Upper lobe of left lung (tissue), 4 donors: Measurements from ENCODE around the gene AVPR1B.

Source experiments
- POLR2A ChIP-seq, 4 donors: fragments of 450-650 bp; IDR thresholded peaks; one replicate each; pipeline ENCODE4 v1.5.1; 2016 to 2017; ENCODE audit warnings: antibody characterized with exemption in 4 of 4, mild to moderate bottlenecking in 2 of 4
- POLR2AphosphoS5 ChIP-seq, 2 donors: sonication (generic); formaldehyde crosslinking; IDR thresholded peaks; one replicate each; pipeline ENCODE4 v1.5.1; 2017; ENCODE audit warnings: antibody characterized with exemption in 2 of 2
- TF ChIP-seq, protein P1 (sequence below), 6 experiments: fragments of 450-650 bp in 4 of 6; fragments of 200-600 bp in 2 of 6; sonication (generic) in 2 of 6; IDR thresholded peaks; one replicate each; pipeline ENCODE4 v1.5.1; 2016 to 2019; ENCODE audit warnings: antibody characterized with exemption in 6 of 6

DNA sequence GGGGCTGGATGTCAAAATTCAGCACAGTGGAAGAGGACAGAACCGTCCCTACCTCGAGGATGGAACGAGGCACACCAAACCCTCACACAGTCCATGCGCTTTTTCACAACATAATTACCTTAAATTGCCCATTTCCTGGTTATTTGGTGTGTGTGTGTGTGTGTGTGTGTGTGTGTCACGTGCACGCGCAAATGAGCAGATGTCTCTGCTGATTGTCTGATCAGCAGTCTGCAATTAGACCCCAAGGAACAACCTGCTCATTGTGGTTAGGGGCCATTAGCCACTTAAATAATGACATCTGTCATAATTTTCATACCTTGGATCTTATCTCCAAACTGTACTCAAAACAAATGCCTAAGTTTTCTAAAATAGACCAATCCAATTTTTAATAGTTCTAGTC, 23.2 kb downstream of the AVPR1B start:
- TF ChIP-seq POLR2AphosphoS5 (IDR thresholded peaks at IDR 0.05) (no peak), POLR2A (IDR thresholded peaks at IDR 0.05) (no peak)
- TF ChIP-seq, protein P1, sequence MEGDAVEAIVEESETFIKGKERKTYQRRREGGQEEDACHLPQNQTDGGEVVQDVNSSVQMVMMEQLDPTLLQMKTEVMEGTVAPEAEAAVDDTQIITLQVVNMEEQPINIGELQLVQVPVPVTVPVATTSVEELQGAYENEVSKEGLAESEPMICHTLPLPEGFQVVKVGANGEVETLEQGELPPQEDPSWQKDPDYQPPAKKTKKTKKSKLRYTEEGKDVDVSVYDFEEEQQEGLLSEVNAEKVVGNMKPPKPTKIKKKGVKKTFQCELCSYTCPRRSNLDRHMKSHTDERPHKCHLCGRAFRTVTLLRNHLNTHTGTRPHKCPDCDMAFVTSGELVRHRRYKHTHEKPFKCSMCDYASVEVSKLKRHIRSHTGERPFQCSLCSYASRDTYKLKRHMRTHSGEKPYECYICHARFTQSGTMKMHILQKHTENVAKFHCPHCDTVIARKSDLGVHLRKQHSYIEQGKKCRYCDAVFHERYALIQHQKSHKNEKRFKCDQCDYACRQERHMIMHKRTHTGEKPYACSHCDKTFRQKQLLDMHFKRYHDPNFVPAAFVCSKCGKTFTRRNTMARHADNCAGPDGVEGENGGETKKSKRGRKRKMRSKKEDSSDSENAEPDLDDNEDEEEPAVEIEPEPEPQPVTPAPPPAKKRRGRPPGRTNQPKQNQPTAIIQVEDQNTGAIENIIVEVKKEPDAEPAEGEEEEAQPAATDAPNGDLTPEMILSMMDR (IDR thresholded peaks at IDR 0.05): no peak
